NCI-H345 (cell line): ENCODE data around the gene GNG8.
A peak's percentile ranks its signal among the peaks of the same experiment; 100 is the strongest.

ENCODE experiments used
- DNase-seq: peaks from one replicate; lab custom pipeline; 2025; lab: John Stamatoyannopoulos, UW

GNG8 gene

DNA sequence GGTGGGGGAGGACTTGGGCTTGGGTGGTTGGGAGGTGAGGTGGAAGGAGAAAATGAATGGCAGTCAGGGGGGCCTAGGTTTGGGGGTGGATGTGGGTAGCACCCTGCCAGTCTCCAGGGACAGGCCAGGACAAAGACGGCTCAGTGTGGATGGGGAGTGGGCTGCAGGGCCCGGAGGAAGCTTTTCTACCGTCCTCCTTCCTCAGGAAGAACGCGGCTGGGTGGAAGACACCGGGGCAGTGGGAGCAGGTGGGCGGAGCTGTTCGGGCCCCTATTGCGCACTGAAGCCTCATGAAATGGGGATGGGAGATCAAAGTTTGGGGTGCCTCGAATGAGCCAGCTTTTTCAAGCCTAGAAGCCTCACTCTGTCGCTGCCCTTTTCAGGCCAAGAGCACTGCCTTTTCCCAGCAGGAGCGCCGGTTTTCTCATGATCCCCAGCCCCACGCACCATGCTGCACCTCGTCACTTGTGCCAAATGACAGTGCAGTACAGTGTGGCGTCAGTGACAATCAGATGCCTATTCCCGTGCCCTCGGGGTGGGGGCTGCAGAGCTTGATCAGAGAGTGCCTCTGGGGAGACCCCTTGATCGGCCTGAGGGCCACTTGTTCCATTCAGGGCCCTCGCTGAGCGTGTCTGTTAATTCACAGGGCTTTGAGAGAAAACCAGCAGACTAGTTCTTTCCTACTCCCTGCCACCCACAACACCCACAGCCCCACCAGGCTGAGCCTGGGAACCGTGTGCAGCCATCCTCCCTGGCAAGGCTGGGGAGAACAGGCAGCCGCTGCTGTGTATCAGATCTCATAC lies 33.4 kb downstream of the GNG8 start:
- DNase-seq, result no peak

DNA sequence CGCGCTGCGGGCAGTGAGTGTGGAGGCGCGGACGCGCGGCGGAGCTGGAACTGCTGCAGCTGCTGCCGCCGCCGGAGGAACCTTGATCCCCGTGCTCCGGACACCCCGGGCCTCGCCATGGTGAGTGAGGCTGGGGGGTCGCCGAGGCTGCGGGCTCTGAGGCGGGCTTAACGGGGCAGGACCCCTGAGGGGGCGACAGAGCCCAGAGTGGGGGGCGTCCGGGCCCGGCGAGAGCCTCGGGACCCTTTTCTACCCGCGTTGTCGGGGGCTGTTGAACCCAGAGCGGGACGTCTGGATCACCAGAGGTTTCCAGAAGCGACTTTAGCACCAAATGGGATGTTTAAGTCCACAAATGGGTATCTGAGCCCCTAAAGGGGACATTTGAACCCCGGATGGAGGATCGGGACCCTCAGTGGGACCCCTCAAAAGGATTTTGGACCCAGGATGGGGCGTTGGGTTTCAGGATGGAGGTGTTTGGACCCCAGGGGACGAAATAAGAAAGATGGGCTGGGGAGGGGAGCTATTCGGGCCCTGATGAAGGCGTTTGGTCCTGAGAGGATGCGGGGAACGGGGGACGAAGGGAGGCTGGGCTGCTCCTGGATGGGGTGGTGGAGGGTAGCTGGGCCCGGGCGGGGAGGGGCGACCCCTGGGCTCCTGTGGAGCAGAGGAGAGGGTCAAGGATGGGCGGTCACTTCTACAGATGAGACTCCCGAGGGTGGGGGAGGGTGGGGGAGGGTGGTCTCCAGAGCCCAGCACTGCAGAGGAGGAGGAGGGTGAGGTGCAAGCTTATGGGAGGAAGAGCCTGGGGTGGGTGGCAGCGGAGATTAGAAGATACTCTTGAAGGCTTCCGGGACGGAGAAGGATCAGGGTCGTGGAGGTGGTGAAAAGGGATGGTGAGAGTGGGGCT lies 34.4 kb downstream of the GNG8 start, which contains the start of gene CALM3:
Gene CALM3, plus strand, starts transcription at position 13 of the 907 bp plus-strand sequence. Its CDS starts 105 bp downstream, at position 118.
- DNase-seq, result no peak

DNA sequence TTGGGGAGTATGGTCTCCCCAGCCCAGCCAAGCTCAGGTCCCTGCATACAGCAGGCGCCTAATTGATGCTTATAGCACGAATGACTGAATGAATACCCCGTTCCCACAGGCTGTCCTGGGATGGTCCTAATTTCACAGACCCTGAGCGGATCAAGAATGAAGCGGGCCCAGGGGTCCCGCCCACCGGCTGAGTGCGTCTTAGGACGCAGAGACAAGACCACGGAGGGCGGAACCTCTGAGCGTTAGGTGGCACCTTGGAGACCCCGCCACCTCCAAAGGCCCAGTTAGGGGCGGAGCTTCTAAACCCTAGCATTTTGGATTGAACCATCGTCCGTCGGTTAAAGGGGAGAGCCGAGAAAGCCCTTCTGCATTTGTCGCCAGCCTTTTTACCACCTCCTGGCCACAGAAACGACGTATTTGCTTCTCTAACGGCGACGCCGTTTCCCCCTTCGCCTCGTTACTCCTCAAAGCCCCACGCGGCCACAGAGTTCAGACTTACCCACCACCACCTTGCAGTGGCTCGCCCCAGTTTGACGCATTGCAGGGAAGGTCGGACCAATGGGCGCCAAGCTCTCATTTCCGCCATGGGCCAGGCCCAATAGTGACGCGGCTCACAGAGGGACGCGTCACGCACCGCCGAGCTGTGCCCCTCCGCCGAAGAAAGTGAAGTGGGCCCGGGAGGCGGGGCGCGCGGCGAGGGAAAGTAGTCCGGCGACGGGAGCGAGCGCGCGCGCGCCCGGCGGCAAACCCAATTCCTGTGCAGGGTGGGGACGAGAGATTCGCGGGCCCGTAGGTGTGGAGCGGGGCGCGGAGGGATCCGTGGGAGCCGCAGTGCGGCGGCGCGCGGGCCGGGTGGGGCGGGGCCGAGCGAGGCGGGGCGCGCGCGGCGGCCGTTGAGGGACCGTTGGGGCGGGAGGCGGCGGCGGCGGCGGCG lies 35.4 kb downstream of the GNG8 start:
- DNase-seq, result peak; percentile 93

DNA sequence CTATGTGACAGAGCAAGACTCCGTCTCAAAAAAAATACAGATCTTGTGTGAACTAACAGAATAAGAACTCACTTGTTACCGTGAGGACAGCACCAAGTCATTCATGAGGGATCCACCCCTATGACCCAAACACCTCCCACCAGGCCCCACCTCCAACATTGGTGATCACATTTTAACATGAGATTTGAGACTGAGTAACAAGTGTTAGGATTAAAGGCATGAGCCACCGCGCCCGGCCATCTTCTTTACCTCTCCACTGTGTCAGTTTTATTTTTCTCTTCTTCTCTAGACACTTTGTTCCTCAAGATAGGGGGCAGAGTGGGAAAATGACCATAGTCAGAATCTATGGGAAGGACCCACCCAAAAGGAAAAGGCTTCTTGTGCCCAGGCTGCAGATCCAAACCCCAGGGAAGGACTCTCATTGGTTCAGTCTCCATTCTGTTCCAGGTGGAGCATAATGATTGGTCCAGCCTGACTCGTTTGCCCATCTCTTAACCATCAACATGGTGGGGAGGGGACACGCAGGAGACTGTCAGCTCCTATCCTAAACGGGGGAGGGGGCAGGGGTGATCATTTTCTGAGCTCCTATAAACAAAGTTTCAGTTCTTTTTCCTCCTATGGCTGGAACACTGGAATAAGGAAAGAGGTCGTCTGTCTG lies 36.2 kb downstream of the GNG8 start:
- no peak for DNase-seq

DNA sequence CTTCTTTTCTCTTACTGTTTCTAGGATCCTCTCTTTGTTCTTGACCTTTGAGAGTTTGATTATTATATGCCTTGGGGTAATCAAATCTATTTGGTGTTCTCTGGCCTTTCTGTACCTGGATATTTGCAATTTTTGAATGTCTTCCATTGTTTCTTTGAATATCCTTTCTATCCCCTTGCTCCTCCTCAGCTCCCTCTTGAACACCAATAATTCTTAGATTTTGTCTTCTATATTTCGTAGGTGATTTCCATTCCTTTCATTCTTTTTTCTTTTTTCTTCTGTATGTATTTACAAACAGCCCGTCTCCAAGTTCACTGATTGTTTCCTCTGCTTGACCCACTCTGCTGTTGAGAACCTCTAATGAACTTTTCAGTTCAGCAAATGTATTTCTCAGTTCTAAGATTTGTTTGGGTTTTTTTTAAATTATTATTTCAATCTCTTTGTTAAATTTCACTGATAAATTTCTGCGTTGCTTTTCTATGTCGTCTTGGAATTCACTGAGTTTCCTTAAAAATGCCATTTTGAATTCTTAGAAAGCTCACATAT lies 37.6 kb downstream of the GNG8 start:
- DNase-seq, result no peak

DNA sequence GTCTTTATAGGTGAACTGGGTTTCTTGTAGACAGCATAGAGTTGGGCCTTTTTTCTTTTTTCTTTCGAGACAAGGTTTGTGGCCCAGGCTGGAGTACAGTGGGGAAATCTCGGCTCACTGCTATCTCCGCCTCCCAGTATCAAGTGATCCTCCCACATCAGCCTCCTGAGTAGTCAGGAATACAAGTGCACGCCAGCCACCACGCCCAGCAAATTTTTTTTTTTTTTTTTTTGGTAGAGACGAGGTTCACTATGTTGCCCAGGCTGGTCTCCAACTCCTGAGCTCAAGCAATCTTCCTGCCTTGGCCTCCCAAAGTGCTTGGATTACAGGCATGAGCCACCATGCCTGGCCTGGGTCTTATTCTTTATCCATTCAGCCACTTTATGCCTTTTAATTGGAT lies 40.0 kb downstream of the GNG8 start:
- no peak for DNase-seq

DNA sequence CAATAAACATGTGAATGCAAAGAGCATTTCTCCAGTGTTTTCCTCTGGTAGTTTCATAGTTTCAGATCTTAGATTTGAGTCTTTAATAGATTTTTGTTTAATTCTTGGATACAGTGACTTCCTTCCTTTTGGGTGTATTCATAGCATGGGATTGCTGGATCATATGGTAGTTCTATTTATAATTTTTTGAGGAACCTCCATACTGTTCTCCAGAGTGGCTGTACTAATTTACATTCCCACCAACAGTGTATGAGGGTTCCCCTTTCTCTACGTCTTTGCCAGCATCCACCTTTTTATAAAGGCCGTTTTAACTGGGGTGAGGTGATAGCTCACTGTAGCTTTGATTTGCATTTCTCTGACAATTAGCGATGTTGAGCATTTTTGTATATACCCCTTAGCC lies 44.1 kb downstream of the GNG8 start:
- DNase-seq, result no peak

DNA sequence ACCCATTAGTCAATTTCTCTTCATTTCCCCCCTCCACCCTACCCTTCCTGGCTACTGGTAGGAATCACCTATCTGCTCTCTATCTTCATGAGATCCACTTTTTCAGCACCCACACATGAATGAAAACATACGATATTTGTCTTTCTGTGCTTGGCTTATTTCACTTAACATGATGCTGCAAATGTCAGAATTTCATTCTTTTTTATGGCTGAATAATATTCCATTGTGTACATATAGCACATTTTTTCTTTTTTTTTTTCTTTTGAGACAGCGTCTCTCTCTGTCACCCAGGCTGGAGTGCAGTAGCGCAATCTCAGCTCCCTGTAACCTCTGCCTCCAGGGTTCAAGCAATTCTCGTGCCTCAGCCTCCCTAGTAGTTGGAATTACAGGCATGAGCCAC lies 44.7 kb downstream of the GNG8 start:
- DNase-seq, result no peak

DNA sequence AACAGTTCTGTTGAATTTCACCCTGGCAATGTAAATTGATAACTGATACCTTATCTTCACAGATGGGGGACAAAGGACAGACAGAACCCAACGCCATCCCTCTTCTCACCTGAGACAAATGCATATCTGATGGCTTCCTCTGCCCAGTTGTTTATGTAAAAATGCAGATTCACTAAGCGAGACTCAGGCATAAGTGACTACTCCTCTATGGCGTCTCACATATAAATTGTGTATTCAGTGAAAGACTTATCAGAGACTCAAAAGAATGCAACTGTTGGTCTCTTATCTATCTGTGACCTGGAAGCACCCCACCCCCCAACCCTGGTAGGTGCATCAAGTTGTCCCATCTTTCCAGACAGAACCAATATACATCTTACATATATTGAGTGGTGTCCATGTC lies 48.1 kb downstream of the GNG8 start:
- DNase-seq, result no peak

DNA sequence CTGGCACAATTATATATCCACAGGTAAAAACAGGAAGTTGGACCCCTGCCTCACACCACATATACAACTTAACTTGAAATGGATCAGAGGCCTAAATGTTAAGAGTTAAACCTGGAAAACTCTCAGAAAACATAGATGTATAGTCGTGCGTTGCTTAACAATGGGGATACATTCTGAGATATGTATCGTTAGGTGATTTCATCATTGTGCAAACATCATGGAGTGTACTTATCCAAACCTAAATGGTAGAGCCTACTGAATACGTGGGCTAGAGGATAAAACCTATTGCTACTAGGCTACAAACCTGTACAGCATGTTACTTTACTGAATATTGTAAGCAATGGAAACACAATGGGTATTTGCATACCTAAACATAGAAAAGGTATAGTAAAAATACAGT lies 49.7 kb downstream of the GNG8 start:
- DNase-seq, result no peak

DNA sequence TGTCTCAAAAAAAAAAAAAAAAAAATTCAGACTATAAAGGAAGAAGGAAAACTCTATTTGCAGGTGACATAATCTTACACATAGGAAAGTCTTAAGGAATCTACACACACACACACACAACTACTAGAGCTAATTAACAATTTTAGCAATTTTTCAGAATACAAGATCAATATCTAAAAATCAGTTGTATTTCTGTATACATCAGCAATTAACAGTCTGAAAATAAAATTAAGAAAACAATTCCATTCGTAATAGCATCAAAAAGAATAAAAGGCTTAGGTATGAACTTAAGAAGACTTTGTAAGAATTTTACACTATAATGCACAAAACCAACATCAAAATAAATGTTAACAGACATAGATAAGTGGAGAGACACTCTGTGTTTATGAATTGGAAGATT lies 50.5 kb downstream of the GNG8 start:
- DNase-seq, result no peak
